H9 (cell line): ENCODE data around the gene VPS26B. TPM values are rescaled to one million over a fixed set of nuclear protein-coding genes. Genes with fewer than 3 reads are reported as not detected.

Experiments
- DNase-seq: peaks from one replicate; pipeline ENCODE4 v3.0.0-alpha.2; 2017
- H2AFZ ChIP-seq: one replicate; pipeline ENCODE4 v1.6.1; 2013; ENCODE audit warnings: mild to moderate bottlenecking, low read length, control low read depth, moderate library complexity
- H2AK5ac ChIP-seq: 2 replicates; pipeline ENCODE4 v1.6.1; 2013; ENCODE audit warnings: low read length, control low read depth, mixed read lengths; ENCODE audit not compliant: insufficient read length
- H2BK120ac ChIP-seq: one replicate; pipeline ENCODE4 v1.6.1; 2013; ENCODE audit warnings: low read depth, mild to moderate bottlenecking, low read length, control low read depth, inconsistent platforms; ENCODE audit not compliant: poor library complexity, severe bottlenecking
- H2BK12ac ChIP-seq: 2 replicates; pipeline ENCODE4 v1.6.1; 2013; ENCODE audit warnings: low read length, control low read depth, mixed read lengths, low read depth; ENCODE audit not compliant: insufficient read length
- H2BK15ac ChIP-seq: 2 replicates; pipeline ENCODE4 v1.6.1; 2013; ENCODE audit warnings: low read depth, low read length, control low read depth
- H2BK20ac ChIP-seq: one replicate; pipeline ENCODE4 v1.6.1; 2013; ENCODE audit warnings: low read depth, mild to moderate bottlenecking, low read length, control low read depth, inconsistent platforms; ENCODE audit not compliant: poor library complexity, severe bottlenecking
- H2BK5ac ChIP-seq: 2 replicates; pipeline ENCODE4 v1.6.1; 2013; ENCODE audit warnings: low read length, control low read depth, mixed read lengths; ENCODE audit not compliant: insufficient read length
- H3K14ac ChIP-seq: 2 replicates; pipeline ENCODE4 v1.6.1; 2013; ENCODE audit warnings: low read length, control low read depth; ENCODE audit not compliant: insufficient read depth
- H3K18ac ChIP-seq: 2 replicates; pipeline ENCODE4 v1.6.1; 2013; ENCODE audit warnings: low read depth, mild to moderate bottlenecking, mixed read lengths, low read length, control low read depth; ENCODE audit not compliant: insufficient read length
- H3K23ac ChIP-seq: 2 replicates; pipeline ENCODE4 v1.6.1; 2013; ENCODE audit warnings: low read length, control low read depth, mixed read lengths, low read depth; ENCODE audit not compliant: insufficient read length
- H3K23me2 ChIP-seq: 2 replicates; pipeline ENCODE4 v1.6.1; 2013; ENCODE audit warnings: low read depth, mild to moderate bottlenecking, mixed read lengths, low read length, control low read depth; ENCODE audit not compliant: insufficient read length, poor library complexity, severe bottlenecking
- H3K27ac ChIP-seq: 2 replicates; pipeline ENCODE4 v1.5.1; 2013; ENCODE audit warnings: low read length, control low read depth, mixed read lengths, low read depth; ENCODE audit not compliant: insufficient read length
- H3K27me3 ChIP-seq: 2 replicates; pipeline ENCODE4 v1.6.1; 2013; ENCODE audit warnings: low read length, control low read depth, inconsistent platforms; ENCODE audit not compliant: insufficient read depth
- H3K4ac ChIP-seq: 2 replicates; pipeline ENCODE4 v1.6.1; 2013; ENCODE audit warnings: low read depth, mild to moderate bottlenecking, control low read depth, inconsistent platforms, low read length, moderate library complexity
- H3K4me1 ChIP-seq: 2 replicates; pipeline ENCODE4 v1.6.1; 2013; ENCODE audit warnings: low read length, control low read depth, inconsistent platforms; ENCODE audit not compliant: insufficient read depth
- H3K4me2 ChIP-seq: 2 replicates; pipeline ENCODE4 v1.6.1; 2013; ENCODE audit warnings: low read length, control low read depth, mixed read lengths; ENCODE audit not compliant: insufficient read length, insufficient read depth
- H3K56ac ChIP-seq: 2 replicates; pipeline ENCODE4 v1.6.1; 2013; ENCODE audit warnings: low read depth, mild to moderate bottlenecking, mixed read lengths, low read length, control low read depth; ENCODE audit not compliant: insufficient read length
- H3K79me1 ChIP-seq: 2 replicates; pipeline ENCODE4 v1.6.1; 2013; ENCODE audit warnings: low read depth, mild to moderate bottlenecking, moderate library complexity, low read length, control low read depth, inconsistent platforms; ENCODE audit not compliant: insufficient read depth, poor library complexity, severe bottlenecking
- H3K79me2 ChIP-seq: 2 replicates; pipeline ENCODE4 v1.6.1; 2013; ENCODE audit warnings: low read length, control low read depth, inconsistent platforms; ENCODE audit not compliant: insufficient read depth
- H3K9ac ChIP-seq: 2 replicates; pipeline ENCODE4 v1.6.1; 2013; ENCODE audit warnings: low read length, control low read depth, mixed read lengths; ENCODE audit not compliant: insufficient read length; ENCODE audit errors: extremely low read depth
- H3K9me3 ChIP-seq: one replicate; pipeline ENCODE4 v1.6.1; 2013; ENCODE audit warnings: low read depth, low read length, inconsistent platforms; ENCODE audit not compliant: control insufficient read depth
- H3T11ph ChIP-seq: one replicate; pipeline ENCODE4 v1.6.1; 2013; ENCODE audit warnings: mild to moderate bottlenecking, low read length, control low read depth, inconsistent platforms
- H4K20me1 ChIP-seq: one replicate; pipeline ENCODE4 v1.6.1; 2013; ENCODE audit not compliant: control insufficient read depth, insufficient read length, insufficient read depth
- H4K5ac ChIP-seq: 2 replicates; pipeline ENCODE4 v1.6.1; 2013; ENCODE audit warnings: low read depth, mild to moderate bottlenecking, mixed read lengths, low read length, control low read depth; ENCODE audit not compliant: insufficient read length
- H4K8ac ChIP-seq: replicated peaks from 2 replicates; pipeline ENCODE4 v1.6.1; 2013; ENCODE audit warnings: low read length, control low read depth, mixed read lengths, low read depth; ENCODE audit not compliant: insufficient read length
- H4K91ac ChIP-seq: 2 replicates; pipeline ENCODE4 v1.6.1; 2013; ENCODE audit warnings: low read depth, mild to moderate bottlenecking, moderate library complexity, mixed read lengths, low read length, control low read depth; ENCODE audit not compliant: insufficient read length
- H3K27ac Mint-ChIP-seq, 3 experiments: 2 replicates in 2 of 3; 3 replicates in 1 of 3; pipeline ENCODE4 v1.8.0; 2020 to 2021; ENCODE audit warnings: mixed read lengths in 3 of 3, mild to moderate bottlenecking in 1 of 3, moderate library complexity in 1 of 3
- H3K27me3 Mint-ChIP-seq: 2 replicates; pipeline ENCODE4 v1.8.0; 2021; ENCODE audit warnings: low read depth, mild to moderate bottlenecking, moderate library complexity, mixed read lengths
- H3K36me3 Mint-ChIP-seq, 3 experiments: 2 replicates in 2 of 3; 3 replicates in 1 of 3; pipeline ENCODE4 v1.8.0; 2020 to 2021; ENCODE audit warnings: low read depth in 3 of 3, mixed read lengths in 3 of 3; ENCODE audit not compliant: insufficient read depth in 1 of 3
- H3K4me1 Mint-ChIP-seq, 2 experiments: 2 replicates each; pipeline ENCODE4 v1.8.0; 2020; ENCODE audit warnings: mixed read lengths in 2 of 2
- H3K4me3 Mint-ChIP-seq, 2 experiments: 2 replicates in 1 of 2; 3 replicates in 1 of 2; pipeline ENCODE4 v1.8.0; 2020 to 2021; ENCODE audit warnings: mild to moderate bottlenecking in 2 of 2, mixed read lengths in 2 of 2, moderate library complexity in 1 of 2
- H3K9me3 Mint-ChIP-seq, 2 experiments: 2 replicates in 1 of 2; 3 replicates in 1 of 2; pipeline ENCODE4 v1.8.0; 2020; ENCODE audit warnings: mild to moderate bottlenecking in 2 of 2, mixed read lengths in 2 of 2, moderate library complexity in 1 of 2
- CTCF ChIP-seq: fragments of 200-600 bp; sonication (generic); conservative IDR thresholded peaks from 3 replicates; pipeline ENCODE4 v1.8.0; 2021; ENCODE audit warnings: antibody characterized with exemption, mild to moderate bottlenecking
- WGBS: extraction: QIAGEN DNeasy Blood & Tissue Kit; methylation state at CpG from one replicate; pipeline ENCODE4 v1.1.7; 2013; ENCODE audit warnings: missing lambda C conversion rate, low lambda C conversion rate, mixed read lengths; ENCODE audit not compliant: insufficient read length; ENCODE audit errors: extremely low coverage; 5-methylcytosine and 5-hydroxymethylcytosine counted together
- total RNA-seq: library from RNA; stranded (reverse); gene quantifications from 2 replicates; pipeline ENCODE4 v1.2.1, GENCODE V29; 2021

The VPS26B gene
- total RNA-seq, 1 experiment from 2014 or later, result 27.5 TPM

DNA sequence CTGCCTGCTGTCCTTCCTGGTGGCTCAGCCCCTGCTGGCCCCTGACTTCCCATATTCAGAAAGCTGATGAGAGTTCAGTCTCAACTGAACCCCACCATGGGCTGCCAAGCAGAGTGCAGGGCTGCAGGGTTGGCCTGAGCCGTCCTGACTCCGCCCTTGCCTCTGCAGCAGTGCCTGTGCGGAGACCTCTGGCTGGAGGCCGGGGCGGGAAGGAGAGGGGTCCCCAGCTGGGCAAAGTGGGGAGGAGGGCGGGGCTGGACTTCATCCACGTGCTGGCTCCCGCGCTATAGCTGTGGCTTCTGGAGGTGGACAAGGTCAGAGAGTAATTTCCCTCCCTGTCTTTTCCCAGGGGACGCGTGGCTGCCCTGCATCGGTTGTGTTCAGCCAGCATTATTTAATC is 65.3 kb downstream of the VPS26B start:
- Histone ChIP-seq H3K4me1 (no peaks in the 10 kb centered on the region), H3K23me2 (no peaks in the 10 kb centered on the region), H3K9ac (no peak overlapping the region), H2AK5ac (no peak overlapping the region), H3K23ac (no peak overlapping the region), H3K27me3 (no peaks in the 10 kb centered on the region), H3K9me3 (no peaks in the 10 kb centered on the region), H4K8ac (no peak overlapping the region), H4K5ac (no peak overlapping the region), H3K14ac (no peak overlapping the region), H4K20me1 (no peaks in the 10 kb centered on the region), H2BK20ac (no peak overlapping the region), H3K27ac (no peak overlapping the region), H2BK120ac (no peak overlapping the region), H3K79me2 (no peaks in the 10 kb centered on the region), H3K56ac (no peak overlapping the region), H3K4ac (no peak overlapping the region), H2AFZ (no peak overlapping the region), H2BK15ac (no peak overlapping the region), H3K79me1 (no peaks in the 10 kb centered on the region), H3T11ph (no peak overlapping the region), H3K4me2 (no peak overlapping the region), H2BK12ac (no peak overlapping the region), H4K91ac (no peak overlapping the region), H3K18ac (no peak overlapping the region), H2BK5ac (no peak overlapping the region)
- WGBS, result no CpG with 5 or more reads among the region's 12 CpGs
- no peaks in the 10 kb centered on the region; a peak in 1 of 5 replicates for H3K9me3 Mint-ChIP-seq
- TF ChIP-seq CTCF, result no peak
- H3K4me3 Mint-ChIP-seq, result no peak overlapping the region
- DNase-seq, result peak; percentile 49
- H3K27ac Mint-ChIP-seq, result peak overlapping the region in 2 of 3 experiments; percentile 6 to 25; a peak in 2 of 7 replicates
- no peaks in the 10 kb centered on the region for H3K27me3 Mint-ChIP-seq
- peaks cover 17 to 43% (median 28%) of the 10 kb centered on the region in 3 experiments for H3K36me3 Mint-ChIP-seq
- peaks cover 12 to 14% of the 10 kb centered on the region in 2 experiments for H3K4me1 Mint-ChIP-seq
